Medulla oblongata (tissue), 1 donor: ENCODE results near the gene CHI3L1.
A peak's percentile ranks its signal among the peaks of the same experiment; 100 is the strongest.

Experiments
- DNase-seq: peaks from one replicate; pipeline ENCODE4 v3.0.0-alpha.2; 2015; ENCODE audit errors: extremely low spot score

CHI3L1 gene

GRCh38 chr1:203168991-203169390 is 17.5 kb downstream of the CHI3L1 start:
- no peak for DNase-seq

GRCh38 chr1:203168256-203168786 is 18.2 kb downstream of the CHI3L1 start:
- DNase-seq = no peak

GRCh38 chr1:203167913-203168200 is 18.6 kb downstream of the CHI3L1 start:
- DNase-seq = no peak

DNA sequence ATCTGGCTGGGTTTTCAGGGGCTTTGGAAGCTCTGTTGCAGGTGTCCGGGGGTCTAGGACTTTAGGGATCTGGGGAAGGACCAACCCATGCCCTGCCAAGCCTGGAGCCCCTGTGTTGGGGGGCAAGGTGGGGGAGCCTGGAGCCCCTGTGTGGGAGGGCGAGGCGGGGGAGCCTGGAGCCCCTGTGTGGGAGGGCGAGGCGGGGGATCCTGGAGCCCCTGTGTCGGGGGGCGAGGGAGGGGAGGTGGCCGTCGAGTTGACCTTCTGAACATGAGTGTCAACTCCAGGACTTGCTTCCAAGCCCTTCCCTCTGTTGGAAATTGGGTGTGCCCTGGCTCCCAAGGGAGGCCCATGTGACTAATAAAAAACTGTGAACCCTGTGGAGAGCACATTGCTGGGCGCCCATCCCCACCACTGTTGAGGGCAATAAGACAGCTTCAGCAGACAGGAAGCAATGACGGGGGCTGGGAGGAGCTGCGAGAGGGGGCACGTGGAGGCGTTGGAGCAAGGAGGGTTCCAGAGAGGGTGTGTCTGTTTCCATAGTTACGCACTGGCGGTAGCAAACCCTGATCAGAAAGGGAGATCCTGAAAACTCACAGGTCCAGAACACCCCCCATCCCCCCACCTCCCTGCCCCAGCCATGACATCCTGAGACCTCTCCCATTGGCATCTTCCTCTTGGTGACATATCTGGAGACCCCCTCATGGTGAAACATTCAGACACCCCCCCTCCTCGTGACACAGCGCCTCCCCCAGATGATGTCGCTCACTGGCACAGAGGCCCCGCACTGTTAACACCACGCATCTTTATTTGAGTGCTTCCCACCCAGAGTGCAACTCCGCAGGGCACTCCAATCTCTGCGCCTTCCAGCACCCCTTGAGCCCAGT is 19.2 kb downstream of the CHI3L1 start:
- DNase-seq = no peak

- DNase-seq = no peak
Observed at GRCh38 chr1:203166192-203166940, 20.1 kb downstream of the CHI3L1 start.

DNA sequence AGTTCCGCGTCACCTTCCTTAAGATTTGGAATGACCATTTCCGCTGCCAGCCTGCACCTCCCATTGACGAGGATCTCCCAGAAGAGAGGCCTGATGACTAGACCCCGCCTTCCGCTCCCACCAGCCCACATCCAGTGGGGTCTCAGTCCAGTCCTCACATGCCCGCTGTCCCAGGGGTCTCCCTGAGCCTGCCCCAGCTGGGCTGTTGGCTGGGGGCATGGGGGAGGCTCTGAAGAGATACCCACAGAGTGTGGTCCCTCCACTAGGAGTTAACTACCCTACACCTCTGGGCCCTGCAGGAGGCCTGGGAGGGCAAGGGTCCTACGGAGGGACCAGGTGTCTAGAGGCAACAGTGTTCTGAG is 20.7 kb downstream of the CHI3L1 start:
- no peak for DNase-seq

DNA sequence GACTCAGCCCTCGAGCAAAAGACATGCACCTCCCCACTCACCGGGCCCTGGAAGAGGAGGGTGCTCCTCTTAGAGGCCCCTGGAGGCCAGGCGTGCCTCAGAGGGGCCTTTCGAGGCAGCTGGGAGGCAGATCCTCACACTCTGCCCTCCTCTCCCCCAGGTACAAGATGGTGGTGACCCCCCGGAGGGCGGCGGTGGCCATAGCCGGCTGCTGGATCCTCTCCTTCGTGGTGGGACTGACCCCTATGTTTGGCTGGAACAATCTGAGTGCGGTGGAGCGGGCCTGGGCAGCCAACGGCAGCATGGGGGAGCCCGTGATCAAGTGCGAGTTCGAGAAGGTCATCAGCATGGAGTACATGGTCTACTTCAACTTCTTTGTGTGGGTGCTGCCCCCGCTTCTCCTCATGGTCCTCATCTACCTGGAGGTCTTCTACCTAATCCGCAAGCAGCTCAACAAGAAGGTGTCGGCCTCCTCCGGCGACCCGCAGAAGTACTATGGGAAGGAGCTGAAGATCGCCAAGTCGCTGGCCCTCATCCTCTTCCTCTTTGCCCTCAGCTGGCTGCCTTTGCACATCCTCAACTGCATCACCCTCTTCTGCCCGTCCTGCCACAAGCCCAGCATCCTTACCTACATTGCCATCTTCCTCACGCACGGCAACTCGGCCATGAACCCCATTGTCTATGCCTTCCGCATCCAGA is 21.3 kb downstream of the CHI3L1 start:
- DNase-seq = no peak

DNA sequence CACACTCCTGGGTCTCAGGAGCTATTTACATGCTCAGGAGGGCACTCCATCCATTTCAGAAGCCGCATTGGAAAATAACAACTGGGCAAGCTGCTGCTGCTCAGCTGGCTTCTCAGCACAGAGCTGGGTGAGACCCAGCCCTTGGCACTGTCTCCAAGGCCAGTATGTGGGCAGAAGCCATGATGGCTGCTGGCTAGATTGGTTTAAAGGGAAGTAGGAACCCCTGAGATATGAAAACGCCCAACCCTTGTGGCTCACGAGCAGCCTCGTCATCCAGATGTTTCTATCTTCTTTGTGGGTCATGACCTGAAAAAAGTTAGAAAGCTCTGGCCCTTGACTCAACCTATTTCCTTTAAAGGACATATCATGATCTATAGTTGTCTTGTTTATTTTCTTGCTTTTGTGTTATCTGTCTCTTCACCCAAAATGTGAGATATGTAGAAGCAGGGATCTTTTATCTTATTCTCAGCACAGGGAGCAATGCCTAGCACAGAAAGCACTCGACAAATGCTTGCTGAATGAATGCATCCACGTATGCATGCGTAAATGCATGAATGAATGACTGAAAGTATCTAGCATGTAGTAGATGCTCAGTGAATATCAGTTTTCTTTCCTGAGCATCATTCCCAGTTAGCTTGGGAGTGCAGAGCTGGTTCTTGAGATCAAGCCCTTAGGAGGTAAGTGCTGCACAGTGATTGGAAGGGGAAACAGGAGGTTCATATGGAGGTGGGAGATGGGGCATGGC is 22.4 kb downstream of the CHI3L1 start:
- DNase-seq = peak; percentile 58

DNA sequence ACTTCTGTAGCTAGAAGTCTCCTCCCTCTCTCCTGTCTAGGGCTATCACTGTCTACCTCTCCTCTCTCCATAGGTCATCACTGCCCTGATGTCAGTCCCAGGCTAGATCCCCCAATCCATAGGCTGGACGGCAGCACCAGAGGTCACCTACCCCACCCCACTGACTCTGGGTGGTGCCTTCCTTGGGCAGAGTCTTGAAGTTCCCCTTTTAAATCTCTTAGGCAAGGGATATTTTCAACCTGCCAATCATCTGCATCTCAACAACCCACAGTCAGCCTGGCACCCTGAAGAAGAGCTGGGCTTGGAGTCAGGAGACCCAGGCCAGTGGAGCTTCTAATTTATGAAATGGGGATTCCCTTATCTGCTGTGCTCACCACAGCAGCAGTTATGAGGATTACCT is 24.1 kb downstream of the CHI3L1 start:
- no peak for DNase-seq

GRCh38 chr1:203161703-203162102 is 24.8 kb downstream of the CHI3L1 start:
- DNase-seq = no peak

- no peak for DNase-seq
Observed at GRCh38 chr1:203161175-203161574, 25.3 kb downstream of the CHI3L1 start.

DNA sequence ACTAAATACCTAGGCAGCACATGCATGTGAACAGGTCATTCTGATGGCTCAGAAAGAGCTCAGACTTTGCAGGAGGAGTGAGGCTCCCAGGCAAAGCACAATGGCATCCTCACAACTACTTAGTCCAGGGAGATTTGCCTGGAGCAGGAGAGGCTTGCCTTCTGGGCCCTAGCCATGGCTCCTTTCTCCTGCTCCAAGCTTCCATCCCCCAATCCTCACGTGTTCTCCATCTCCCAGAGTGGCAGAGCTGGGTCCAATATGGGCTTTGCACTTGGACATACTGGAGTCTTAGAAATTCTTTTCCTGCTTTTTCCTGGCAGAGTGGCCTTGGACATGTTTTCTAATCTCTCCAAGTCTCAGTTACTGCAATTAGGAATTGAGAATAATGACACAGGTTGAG is 26.7 kb downstream of the CHI3L1 start:
- DNase-seq = peak; percentile 72

DNA sequence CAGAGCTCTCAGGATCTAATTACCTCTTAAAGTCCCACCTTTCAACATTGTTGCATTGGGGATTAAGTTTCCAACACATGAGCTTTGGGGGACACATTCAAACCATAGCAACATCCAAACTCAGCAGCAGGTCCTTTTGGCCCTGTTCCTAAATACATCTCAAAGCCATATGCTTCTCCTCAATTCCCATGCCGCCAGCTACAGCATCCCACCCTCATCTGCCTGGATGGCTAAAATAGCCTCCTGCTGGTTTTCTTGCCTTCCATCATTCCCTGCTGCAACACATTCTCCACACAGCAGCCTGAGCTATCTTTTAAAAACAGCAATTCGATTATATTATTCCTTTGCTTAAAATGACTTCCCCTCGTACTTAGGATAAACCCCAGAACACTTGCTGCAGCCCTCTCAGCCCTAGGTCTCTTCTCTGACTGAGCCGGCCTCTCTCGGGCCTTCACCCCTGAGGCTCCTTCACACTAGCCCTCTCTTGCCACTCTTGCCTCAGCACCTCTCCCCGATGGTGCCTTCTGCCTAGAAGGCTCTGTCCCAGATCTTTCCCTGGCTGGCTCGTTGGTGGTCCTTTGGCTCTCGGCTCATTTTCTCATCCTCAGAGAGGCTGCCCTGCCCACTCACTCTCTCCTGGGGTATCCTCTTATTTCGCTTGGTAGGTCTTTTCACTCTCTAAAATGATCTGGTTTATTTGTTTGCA is 27.4 kb downstream of the CHI3L1 start:
- no peak for DNase-seq

GRCh38 chr1:203158423-203158822 is 28.1 kb downstream of the CHI3L1 start:
- no peak for DNase-seq

DNA sequence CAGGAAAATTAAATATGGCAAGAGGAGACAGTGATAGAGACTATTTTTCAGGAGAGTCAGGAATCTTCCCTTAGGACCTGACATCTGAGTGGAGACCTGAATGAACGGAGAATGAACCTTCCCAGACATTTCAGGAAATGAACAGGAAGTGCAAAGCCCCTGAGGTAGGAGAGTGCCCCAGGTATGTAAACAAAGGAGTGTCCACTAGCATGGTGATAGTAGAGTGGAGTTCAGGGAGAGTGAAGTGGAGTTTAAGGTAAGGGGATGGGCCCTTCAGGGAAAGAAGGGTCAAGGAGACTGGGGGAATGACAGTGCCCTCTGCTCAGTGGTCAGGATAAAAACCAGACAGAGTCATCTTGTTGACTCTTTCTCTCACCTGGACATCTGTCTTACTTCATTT is 30.2 kb downstream of the CHI3L1 start:
- DNase-seq = no peak

- DNase-seq = no peak
Observed at GRCh38 chr1:203153989-203154821, 32.3 kb downstream of the CHI3L1 start.

DNA sequence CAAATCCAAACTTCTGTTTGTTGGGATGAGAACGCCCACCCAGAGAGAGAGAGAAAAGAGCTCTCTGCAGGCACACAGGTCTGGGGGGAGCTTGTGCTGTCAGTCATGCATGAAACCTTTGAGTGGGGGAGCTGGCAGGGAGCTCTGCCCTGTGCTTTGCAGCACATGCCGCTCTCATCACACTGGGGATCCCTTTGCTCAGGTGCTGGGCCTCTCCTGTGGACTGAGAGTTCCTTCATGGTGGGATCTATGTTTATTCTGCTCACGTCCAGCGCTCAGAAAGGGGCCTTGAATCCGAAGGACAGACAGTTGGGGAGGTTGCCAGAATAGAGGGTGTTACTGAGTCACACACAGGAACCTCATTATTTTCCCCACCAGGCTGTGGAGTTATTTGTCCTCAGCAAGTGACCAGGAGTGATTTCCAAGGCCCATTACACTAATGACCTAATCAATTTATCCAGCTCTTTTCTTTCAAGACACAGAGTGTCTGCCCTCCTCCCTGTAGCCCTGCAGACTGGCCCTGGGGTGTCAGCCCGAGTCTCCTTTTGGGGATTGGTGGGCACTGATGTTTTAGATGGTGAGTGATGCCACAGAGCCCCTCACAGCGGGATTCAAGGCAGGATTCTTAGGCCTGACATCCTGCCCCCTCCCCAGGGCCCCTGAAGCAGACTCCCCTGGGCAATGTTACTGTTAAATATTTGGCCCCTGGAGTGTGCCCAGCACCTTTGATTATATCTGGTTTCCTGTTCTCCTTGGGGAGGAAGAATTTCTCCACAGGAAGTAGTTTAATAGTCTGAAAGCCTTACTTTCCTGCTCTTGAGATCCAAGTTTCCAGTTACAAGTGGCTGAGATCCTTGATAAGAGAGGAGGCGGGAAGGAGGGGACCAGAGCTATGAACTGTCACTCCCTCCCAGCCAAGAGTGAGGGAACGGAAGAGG is 33.2 kb downstream of the CHI3L1 start:
- peak; percentile 69 for DNase-seq

GRCh38 chr1:203152158-203153034 is 34.1 kb downstream of the CHI3L1 start:
- no peak for DNase-seq
